Measurements from ENCODE around the gene LRRC27. TPM values are rescaled to one million over a fixed set of nuclear protein-coding genes. Genes with fewer than 3 reads are reported as not detected.

Gene LRRC27
- polyA plus RNA-seq, 3 donors, result 21.1 to 41.9 (median 25.8) TPM

GRCh38 chr10:132421847-132422751 is 90.1 kb downstream of the LRRC27 start:
- no peak for DNase-seq (ENCODE audit: low read depth in 3 of 3, low spot score in 2 of 3)

GRCh38 chr10:132422903-132423825 is 91.2 kb downstream of the LRRC27 start:
- no peak for DNase-seq (ENCODE audit: low read depth in 3 of 3, low spot score in 2 of 3)

GRCh38 chr10:132423966-132424861 is 92.2 kb downstream of the LRRC27 start:
- no peak for DNase-seq (ENCODE audit: low read depth in 3 of 3, low spot score in 2 of 3)

GRCh38 chr10:132425029-132425756 is 93.2 kb downstream of the LRRC27 start:
- no peak for DNase-seq (ENCODE audit: low read depth in 3 of 3, low spot score in 2 of 3)

- DNase-seq (ENCODE audit: low read depth in 3 of 3, low spot score in 2 of 3), result no peak
Observed at GRCh38 chr10:132425757-132426155, 93.8 kb downstream of the LRRC27 start.

- no peak for DNase-seq (ENCODE audit: low read depth in 3 of 3, low spot score in 2 of 3)
Observed at GRCh38 chr10:132427006-132427771, 95.2 kb downstream of the LRRC27 start.

GRCh38 chr10:132427939-132428367 is 96.0 kb downstream of the LRRC27 start:
- DNase-seq (ENCODE audit: low read depth in 3 of 3, low spot score in 2 of 3), result no peak

GRCh38 chr10:132428486-132428995 is 96.5 kb downstream of the LRRC27 start:
- DNase-seq (ENCODE audit: low read depth in 3 of 3, low spot score in 2 of 3), result no peak

Other genes starting within 250 kb of the LRRC27 start
- 10 to 100 TPM; 12.8 to 14.3 (median 14.2) TPM for gene DPYSL4, start 145.2 kb upstream of the LRRC27 start, polyA plus RNA-seq (ENCODE audit: insufficient read length in 3 of 3)
- 10 to 100 TPM; 11.3 to 13.5 (median 11.7) TPM for gene STK32C, start 24.2 kb upstream of the LRRC27 start, polyA plus RNA-seq (ENCODE audit: insufficient read length in 3 of 3)
- gene PWWP2B, start 65.0 kb downstream of the LRRC27 start, polyA plus RNA-seq (ENCODE audit: insufficient read length in 3 of 3), result 1 to 10 TPM; 5.0 to 9.7 (median 8.2) TPM
- 10 to 100 TPM; 35.1 to 36.4 (median 35.4) TPM for gene INPP5A, start 205.6 kb downstream of the LRRC27 start, polyA plus RNA-seq (ENCODE audit: insufficient read length in 3 of 3)